Esophagus squamous epithelium (tissue), 5 donors: ENCODE data around the gene SETBP1. TPM values are rescaled to one million over a fixed set of nuclear protein-coding genes. Genes with fewer than 3 reads are reported as not detected.

ENCODE experiments used
- DNase-seq: peaks from one replicate; lab custom pipeline; 2025; lab: John Stamatoyannopoulos, UW
- H3K27ac ChIP-seq, 4 donors: fragments of 200-600 bp; sonication (generic); one replicate each; pipeline ENCODE4 v1.5.1; 2016 to 2019; ENCODE audit warnings: mild to moderate bottlenecking in 1 of 4
- H3K27me3 ChIP-seq, 4 donors: fragments of 200-600 bp; sonication (generic); 1 replicate in 3 of 4; 2 replicates in 1 of 4; pipeline versions ENCODE4 v1.5.1 to v1.6.0; 2017 to 2021; ENCODE audit warnings: antibody characterized with exemption in 1 of 4
- H3K36me3 ChIP-seq, 3 donors: fragments of 200-600 bp; sonication (generic); one replicate each; pipeline ENCODE4 v1.5.1; 2016 to 2019
- H3K4me1 ChIP-seq, 3 donors: fragments of 200-600 bp; sonication (generic); one replicate each; pipeline ENCODE4 v1.5.1; 2017 to 2019
- H3K4me3 ChIP-seq, 4 donors: fragments of 200-600 bp; sonication (generic); 1 replicate in 3 of 4; 2 replicates in 1 of 4; pipeline ENCODE4 v1.5.1; 2016 to 2019; ENCODE audit warnings: mild to moderate bottlenecking in 2 of 4, moderate library complexity in 1 of 4
- H3K9me3 ChIP-seq, 3 donors: fragments of 200-600 bp; sonication (generic); one replicate each; pipeline ENCODE4 v1.5.1; 2016 to 2019
- POLR2A ChIP-seq, 4 donors: fragments of 450-650 bp; IDR thresholded peaks; one replicate each; pipeline ENCODE4 v1.6.1; 2017; ENCODE audit warnings: antibody characterized with exemption in 4 of 4, mild to moderate bottlenecking in 4 of 4, moderate library complexity in 3 of 4
- WGBS, 2 donors: methylation state at CpG; one replicate each; pipeline ENCODE4 v1.1.5; 2018; 5-methylcytosine and 5-hydroxymethylcytosine counted together
- intact Hi-C: fragments of 100-400 bp; cut with DNase I; formaldehyde crosslinking; loops from one replicate; pipeline ENCODE4 v1.15.0; 2022
- total RNA-seq, 4 donors: library from RNA; depleted of rRNA; stranded (reverse); fragments of >200 nt; gene quantifications; one replicate each; pipeline ENCODE4 v1.1.0, GENCODE V29; 2016
- TF ChIP-seq, protein P1 (sequence below), 6 experiments: fragments of 450-650 bp in 4 of 6; fragments of 200-600 bp in 2 of 6; sonication (generic) in 2 of 6; IDR thresholded peaks; one replicate each; pipeline ENCODE4 v1.5.1; 2016 to 2019; ENCODE audit warnings: antibody characterized with exemption in 6 of 6, mild to moderate bottlenecking in 4 of 6, moderate library complexity in 4 of 6
- donor health status: DM: yes; HTN: yes; CAD: no.

SETBP1 gene
- total RNA-seq, 4 donors from 2014 or later, result 2.6 to 18.5 (median 6.4) TPM

GRCh38 chr18:44723411-44723810 is 42.7 kb downstream of the SETBP1 start:
- intact Hi-C loops, result no loop called here
- H3K27ac ChIP-seq, result no peak overlapping the region
- no peak for DNase-seq
- no peaks in the 10 kb centered on the region for H3K27me3 ChIP-seq
- H3K9me3 ChIP-seq, result no peaks in the 10 kb centered on the region
- 59 to 88% methylated on average over 6 of the region's 6 CpGs for WGBS, 2 donors
- H3K4me3 ChIP-seq, result no peak overlapping the region
- TF ChIP-seq POLR2A (IDR thresholded peaks at IDR 0.05), result no peak
- TF ChIP-seq, protein P1, sequence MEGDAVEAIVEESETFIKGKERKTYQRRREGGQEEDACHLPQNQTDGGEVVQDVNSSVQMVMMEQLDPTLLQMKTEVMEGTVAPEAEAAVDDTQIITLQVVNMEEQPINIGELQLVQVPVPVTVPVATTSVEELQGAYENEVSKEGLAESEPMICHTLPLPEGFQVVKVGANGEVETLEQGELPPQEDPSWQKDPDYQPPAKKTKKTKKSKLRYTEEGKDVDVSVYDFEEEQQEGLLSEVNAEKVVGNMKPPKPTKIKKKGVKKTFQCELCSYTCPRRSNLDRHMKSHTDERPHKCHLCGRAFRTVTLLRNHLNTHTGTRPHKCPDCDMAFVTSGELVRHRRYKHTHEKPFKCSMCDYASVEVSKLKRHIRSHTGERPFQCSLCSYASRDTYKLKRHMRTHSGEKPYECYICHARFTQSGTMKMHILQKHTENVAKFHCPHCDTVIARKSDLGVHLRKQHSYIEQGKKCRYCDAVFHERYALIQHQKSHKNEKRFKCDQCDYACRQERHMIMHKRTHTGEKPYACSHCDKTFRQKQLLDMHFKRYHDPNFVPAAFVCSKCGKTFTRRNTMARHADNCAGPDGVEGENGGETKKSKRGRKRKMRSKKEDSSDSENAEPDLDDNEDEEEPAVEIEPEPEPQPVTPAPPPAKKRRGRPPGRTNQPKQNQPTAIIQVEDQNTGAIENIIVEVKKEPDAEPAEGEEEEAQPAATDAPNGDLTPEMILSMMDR (IDR thresholded peaks at IDR 0.05), result no peak
- peaks cover 15 to 60% (median 25%) of the 10 kb centered on the region in 3 donors for H3K4me1 ChIP-seq
- no peaks in the 10 kb centered on the region for H3K36me3 ChIP-seq

DNA sequence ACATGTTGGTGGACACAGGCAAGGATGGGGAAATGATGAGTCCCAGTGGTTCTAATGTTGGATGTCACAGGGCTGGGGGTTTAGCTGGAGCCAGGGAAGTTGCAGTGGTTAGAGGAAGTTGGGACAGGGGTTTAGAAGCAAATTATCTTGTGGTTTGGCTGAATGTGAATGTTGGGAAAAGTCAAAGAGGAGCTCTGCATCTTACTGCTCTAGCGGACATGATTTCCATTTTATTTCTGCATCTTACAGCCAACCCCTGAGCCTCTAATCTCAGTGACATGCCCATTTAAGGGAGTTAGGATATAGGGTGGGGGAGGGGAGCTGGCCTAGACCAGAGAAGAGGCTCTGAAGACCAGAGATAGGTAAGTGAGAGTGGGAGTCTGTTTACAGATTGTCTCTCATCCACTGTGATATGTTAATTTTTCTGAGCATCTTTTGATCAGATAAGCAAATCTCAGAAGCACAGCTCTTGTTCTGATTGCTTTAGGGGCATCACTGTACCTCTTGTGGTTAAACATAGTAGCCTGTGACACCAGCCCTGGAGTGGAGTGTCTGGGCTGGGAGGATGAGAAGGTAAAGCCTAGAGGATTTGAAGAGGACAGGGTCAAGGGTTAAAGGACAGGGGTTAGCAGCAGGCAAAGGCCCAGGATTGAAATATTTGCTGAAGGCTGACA is 43.6 kb downstream of the SETBP1 start:
- DNase-seq, result no peak
- Histone ChIP-seq H3K36me3 (no peaks in the 10 kb centered on the region), H3K27me3 (no peaks in the 10 kb centered on the region), H3K4me3 (no peak overlapping the region), H3K4me1 (peaks cover 15 to 59% (median 25%) of the 10 kb centered on the region in 3 donors), H3K9me3 (no peaks in the 10 kb centered on the region), H3K27ac (peak overlapping the region in 3 of 4 donors; percentile 56 to 78 (median 64))
- intact Hi-C loops, result no loop called here
- 71 to 79% methylated on average over 1 of the region's 1 CpG for WGBS, 2 donors
- TF ChIP-seq, protein P1 (IDR thresholded peaks at IDR 0.05), result no peak
- TF ChIP-seq POLR2A (IDR thresholded peaks at IDR 0.05), result no peak

- H3K27ac ChIP-seq, result peak overlapping the region; percentile 11 to 78 (median 60)
- H3K27me3 ChIP-seq, result no peaks in the 10 kb centered on the region
- no peaks in the 10 kb centered on the region for H3K9me3 ChIP-seq
- peaks cover 15 to 64% (median 25%) of the 10 kb centered on the region in 3 donors for H3K4me1 ChIP-seq
- 13 to 29% methylated on average over 4 to 5 of the region's 5 CpGs for WGBS, 2 donors
- no peak for TF ChIP-seq POLR2A (IDR thresholded peaks at IDR 0.05)
- TF ChIP-seq, protein P1 (IDR thresholded peaks at IDR 0.05), result no peak
- H3K4me3 ChIP-seq, result no peak overlapping the region
- DNase-seq, result no peak
- intact Hi-C loops, result no loop called here
- no peaks in the 10 kb centered on the region for H3K36me3 ChIP-seq
These were observed 44.8 kb downstream of the SETBP1 start for GRCh38 chr18:44725300-44726058.

DNA sequence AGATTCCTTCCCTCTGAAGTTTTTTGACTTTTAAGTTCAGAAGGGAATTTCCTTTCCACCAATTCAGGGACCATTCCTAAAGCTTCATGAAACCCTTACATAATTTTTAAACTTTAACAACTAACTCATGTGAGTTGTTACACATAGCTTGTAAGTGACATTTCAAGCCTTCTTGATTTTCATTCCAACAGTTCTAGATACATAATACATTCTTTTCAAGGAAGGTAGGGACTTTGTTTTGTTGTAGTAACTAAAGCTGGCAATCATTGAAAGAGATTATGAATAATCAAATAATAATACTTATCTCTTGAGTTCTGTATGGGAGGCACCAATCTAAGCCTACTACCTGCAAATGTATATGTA is 45.4 kb downstream of the SETBP1 start:
- TF ChIP-seq, protein P1 (IDR thresholded peaks at IDR 0.05), result no peak
- TF ChIP-seq POLR2A (IDR thresholded peaks at IDR 0.05), result no peak
- Histone ChIP-seq H3K27me3 (no peaks in the 10 kb centered on the region), H3K4me3 (no peak overlapping the region), H3K27ac (peak overlapping the region; percentile 11 to 78 (median 60)), H3K36me3 (no peaks in the 10 kb centered on the region), H3K4me1 (peaks cover 15 to 67% (median 26%) of the 10 kb centered on the region in 3 donors), H3K9me3 (no peaks in the 10 kb centered on the region)
- no peak for DNase-seq
- intact Hi-C loops, result no loop called here

- Histone ChIP-seq H3K9me3 (no peaks in the 10 kb centered on the region), H3K36me3 (no peaks in the 10 kb centered on the region), H3K27ac (no peak overlapping the region), H3K27me3 (no peaks in the 10 kb centered on the region), H3K4me1 (peaks cover 15 to 80% (median 36%) of the 10 kb centered on the region in 3 donors), H3K4me3 (no peak overlapping the region)
- intact Hi-C loops, result no loop called here
- TF ChIP-seq, protein P1 (IDR thresholded peaks at IDR 0.05), result no peak
- no peak for TF ChIP-seq POLR2A (IDR thresholded peaks at IDR 0.05)
- no peak for DNase-seq
- WGBS, 2 donors, result 84 to 97% methylated on average over 4 of the region's 4 CpGs
These were observed 46.6 kb downstream of the SETBP1 start for GRCh38 chr18:44727291-44727690.
